Spleen (tissue), 7 donors: Measurements from ENCODE around the gene COL4A3.
A peak's percentile ranks its signal among the peaks of the same experiment; 100 is the strongest.

Experiments
- CTCF ChIP-seq, 11 experiments: fragments of 200-600 bp in 7 of 11; fragments of 450-650 bp in 4 of 11; sonication (generic) in 4 of 11; IDR thresholded peaks in 8 of 11; conservative IDR thresholded peaks in 3 of 11; 1 replicate in 7 of 11; 2 replicates in 4 of 11; pipeline versions ENCODE4 v1.4.0 to v1.8.0; 2016 to 2021; ENCODE audit warnings: antibody characterized with exemption in 11 of 11, inconsistent platforms in 4 of 11, mild to moderate bottlenecking in 1 of 11
- POLR2AphosphoS5 ChIP-seq, 3 donors: sonication (generic); formaldehyde crosslinking; IDR thresholded peaks; one replicate each; pipeline ENCODE4 v1.5.1; 2017; ENCODE audit warnings: antibody characterized with exemption in 3 of 3
- donor health status: DM: no; HTN: no; CAD: no; lungs with moderate emphysema.
- donor health status: DM: no; HTN: no; CAD: no.
- donor health status: DM: no; HTN: no; CAD: no.

- TF ChIP-seq CTCF (IDR thresholded peaks at IDR 0.05 in 8 of 11, conservative IDR thresholded peaks at IDR 0.05 in 3 of 11) (no peak), POLR2AphosphoS5 (IDR thresholded peaks at IDR 0.05) (peak in 1 of 3 donors; percentile 75)
These were observed 403 bp downstream of the COL4A3 start for GRCh38 chr2:227164763-227165291.
